HEK293T (cell line): ENCODE measurements around the gene PRICKLE1.

ENCODE experiments used
- ARNT ChIP-seq: fragments of 450-650 bp; IDR thresholded peaks from 2 replicates; pipeline ENCODE4 v1.6.1; 2017; ENCODE audit warnings: mild to moderate bottlenecking
- BHLHE40 ChIP-seq: fragments of 450-650 bp; IDR thresholded peaks from 2 replicates; pipeline ENCODE4 v1.6.1; 2016; ENCODE audit warnings: mild to moderate bottlenecking, moderate library complexity, borderline replicate concordance
- ELF4 ChIP-seq: fragments of 450-650 bp; IDR thresholded peaks from 2 replicates; pipeline ENCODE4 v1.6.1; 2017; ENCODE audit warnings: antibody characterized with exemption
- FOXA1 ChIP-seq: fragments of 450-650 bp; IDR thresholded peaks from 2 replicates; pipeline ENCODE4 v1.6.1; 2016; ENCODE audit warnings: mild to moderate bottlenecking
- FOXK2 ChIP-seq: fragments of 450-650 bp; IDR thresholded peaks from 2 replicates; pipeline ENCODE4 v1.6.1; 2016; ENCODE audit warnings: mild to moderate bottlenecking
- FOXM1 ChIP-seq: fragments of 450-650 bp; IDR thresholded peaks from 2 replicates; pipeline ENCODE4 v1.6.1; 2017; ENCODE audit warnings: mild to moderate bottlenecking, borderline replicate concordance
- L3MBTL2 ChIP-seq: fragments of 450-650 bp; conservative IDR thresholded peaks from 2 replicates; pipeline ENCODE4 v1.6.1; 2016; ENCODE audit warnings: mild to moderate bottlenecking
- NFRKB ChIP-seq: fragments of 450-650 bp; IDR thresholded peaks from 2 replicates; pipeline ENCODE4 v1.6.1; 2016; ENCODE audit warnings: mild to moderate bottlenecking, moderate library complexity
- SUZ12 ChIP-seq: fragments of 450-650 bp; IDR thresholded peaks from 2 replicates; pipeline ENCODE4 v1.6.1; 2016; ENCODE audit warnings: mild to moderate bottlenecking
- TARDBP ChIP-seq: fragments of 450-650 bp; IDR thresholded peaks from 2 replicates; pipeline ENCODE4 v1.6.1; 2016

GRCh38 chr12:42582498-42582897, 7.0 kb downstream of the PRICKLE1 start:
- no peak for TF ChIP-seq SUZ12
- no peak for TF ChIP-seq ELF4
- no peak for TF ChIP-seq FOXK2
- TF ChIP-seq L3MBTL2: no peak
- no peak for TF ChIP-seq BHLHE40
- TF ChIP-seq FOXM1: no peak
- no peak for TF ChIP-seq ARNT
- no peak for TF ChIP-seq TARDBP
- no peak for TF ChIP-seq FOXA1
- no peak for TF ChIP-seq NFRKB
